Hindlimb muscle (tissue), 1 donor: Measurements from ENCODE around the gene DNAH5. TPM values are rescaled to one million over a fixed set of nuclear protein-coding genes. Genes with fewer than 3 reads are reported as not detected.

ENCODE experiments used
- DNase-seq: peaks from one replicate; pipeline ENCODE4 v3.0.0-alpha.2; 2013
- polyA plus RNA-seq: library from polyadenylated mRNA; unstranded; fragments of 120-200 nt; gene quantifications from one replicate; pipeline ENCODE4 v1.2.1, GENCODE V29; 2013; ENCODE audit not compliant: insufficient read length

DNAH5 gene
- polyA plus RNA-seq, 1 donor: 0.83 TPM

DNA sequence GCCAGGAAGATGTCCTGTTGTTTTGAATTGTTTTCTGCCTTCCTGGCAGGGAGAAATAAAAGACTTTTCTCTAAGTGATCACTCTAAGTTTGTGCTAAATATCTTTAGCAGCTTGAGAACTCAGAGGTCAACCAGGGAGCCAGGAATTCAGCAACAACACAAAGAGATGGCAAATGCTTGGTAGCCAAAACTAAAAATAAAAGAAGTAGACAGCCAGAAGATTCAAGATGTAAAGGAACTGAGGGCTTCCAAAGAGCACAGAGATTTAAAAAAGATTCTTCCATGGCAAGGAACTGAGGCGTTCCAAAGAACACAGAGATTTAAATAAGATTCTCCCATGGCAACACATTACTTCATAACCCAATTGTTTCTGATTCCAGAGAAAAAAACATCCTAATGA is 9.6 kb downstream of the DNAH5 start:
- no peak for DNase-seq

DNA sequence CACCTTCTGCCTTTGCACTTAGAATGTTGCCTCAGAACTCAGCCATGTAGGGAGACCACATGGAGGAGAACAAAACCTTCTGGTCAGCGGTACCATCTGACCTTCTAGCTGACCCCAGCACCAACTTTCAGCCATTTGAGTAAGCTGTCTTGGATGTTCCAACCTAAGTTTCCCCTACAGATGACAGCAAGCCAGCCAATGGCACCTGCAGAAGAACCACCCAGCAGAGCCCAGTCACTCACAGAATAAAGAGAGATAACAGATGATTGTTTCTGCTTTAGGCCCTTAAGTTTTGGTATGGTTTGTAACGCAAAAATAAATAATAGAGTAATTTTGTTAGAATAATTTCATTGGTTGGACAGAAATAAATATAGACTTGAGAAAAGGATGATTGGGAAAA is 10.4 kb downstream of the DNAH5 start:
- no peak for DNase-seq

DNA sequence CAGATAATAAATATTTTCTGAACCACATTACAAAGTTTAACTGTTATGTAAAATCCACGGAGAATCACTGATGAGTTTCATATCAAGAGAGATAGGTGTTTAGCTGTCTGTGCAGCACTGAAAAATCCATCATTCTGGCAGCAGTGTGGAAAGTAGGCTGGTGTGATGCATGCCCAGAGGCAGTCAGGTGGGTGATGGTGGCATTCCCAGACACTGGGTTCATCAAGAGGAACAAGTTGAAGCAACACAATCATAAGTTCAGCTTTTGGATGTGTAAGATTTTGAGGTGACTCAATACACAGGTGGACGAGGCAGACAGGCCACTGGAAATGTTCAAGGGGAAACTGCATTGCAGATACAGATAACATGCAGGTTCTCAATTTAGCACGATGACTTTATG is 11.9 kb downstream of the DNAH5 start:
- no peak for DNase-seq

DNA sequence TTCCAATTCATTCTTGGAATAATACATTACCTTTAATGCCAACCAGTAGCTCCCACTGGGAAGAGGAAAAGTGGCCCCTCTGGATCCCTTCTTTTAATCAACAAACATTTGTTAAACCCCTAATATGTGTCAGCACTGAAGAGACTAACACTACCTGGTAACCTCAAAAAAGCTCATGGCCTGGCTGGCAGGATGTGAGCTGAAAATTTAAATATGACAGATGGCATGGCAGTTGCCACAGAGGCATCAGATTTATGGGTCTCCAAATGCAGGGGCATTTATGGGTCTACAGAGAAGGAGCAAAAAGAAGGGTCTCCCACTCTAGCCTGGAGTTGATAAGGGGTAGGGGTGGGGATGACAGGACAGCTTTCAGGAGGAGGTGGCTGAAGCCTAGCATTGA is 12.5 kb downstream of the DNAH5 start:
- no peak for DNase-seq

DNA sequence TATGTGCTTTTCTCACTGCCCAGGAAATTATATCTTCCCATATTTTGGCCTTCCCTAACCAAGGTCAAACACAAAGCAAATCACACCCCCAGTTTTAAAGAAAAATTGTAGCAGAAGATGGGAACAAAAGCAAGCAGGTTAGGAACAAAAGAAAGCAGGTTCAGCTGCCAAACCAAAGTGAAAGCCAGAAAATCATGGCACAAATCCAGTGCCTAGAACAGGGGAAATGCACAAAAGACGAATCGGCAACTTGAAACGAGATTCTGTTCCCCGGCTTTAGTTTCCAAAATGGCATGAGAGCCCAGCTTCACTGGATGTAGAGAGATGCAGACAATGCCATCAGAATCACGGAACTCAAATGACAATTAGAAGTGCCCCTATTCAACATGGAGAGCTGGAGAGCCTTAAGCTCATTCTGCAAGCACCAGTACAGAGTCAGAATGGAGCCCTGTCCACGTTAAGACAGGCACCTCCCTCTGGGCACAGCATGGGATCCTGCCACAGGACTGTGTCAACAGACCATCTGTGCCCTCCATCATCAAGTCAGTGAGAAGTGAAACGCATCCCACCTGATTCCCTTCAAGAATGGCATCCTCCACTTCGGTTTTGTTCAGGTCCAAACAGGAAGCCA is 13.8 kb downstream of the DNAH5 start:
- no peak for DNase-seq

DNA sequence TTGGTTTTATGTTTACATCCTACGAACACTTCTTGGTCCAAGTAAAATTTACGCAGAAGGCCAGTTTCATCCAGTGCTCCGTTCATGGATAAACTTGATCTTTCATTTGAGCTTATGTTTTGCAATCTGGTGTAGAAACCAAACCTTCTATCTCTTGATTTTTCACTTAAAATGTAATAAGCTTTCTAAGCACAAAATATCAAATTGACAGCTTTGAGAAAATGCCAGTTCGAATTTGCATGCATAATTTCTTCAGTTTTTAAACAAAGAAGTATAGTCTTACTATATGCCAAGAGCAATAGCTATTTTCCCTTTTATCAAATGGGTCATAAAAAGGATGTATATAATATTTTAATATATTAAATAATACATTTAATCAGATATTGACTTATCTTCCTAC is 17.8 kb downstream of the DNAH5 start:
- DNase-seq: no peak

DNA sequence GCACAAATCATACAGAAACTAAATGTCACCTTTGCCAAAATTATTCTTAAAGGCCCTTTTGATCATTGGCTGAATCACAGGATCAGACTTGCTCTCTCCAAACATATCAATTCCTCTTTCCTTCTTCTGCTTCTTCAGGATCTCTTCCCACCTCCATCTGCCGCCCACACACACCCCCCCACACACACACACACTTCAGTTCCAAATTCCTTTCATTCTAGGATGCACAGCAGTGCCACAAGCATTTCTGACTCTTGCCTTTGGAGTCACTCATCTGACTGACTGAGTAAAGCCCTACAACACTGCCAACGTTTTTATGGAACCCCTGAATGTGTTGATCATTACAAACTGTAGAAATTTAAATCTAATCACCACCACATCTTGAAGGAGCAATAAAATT is 22.9 kb downstream of the DNAH5 start:
- DNase-seq: no peak

DNA sequence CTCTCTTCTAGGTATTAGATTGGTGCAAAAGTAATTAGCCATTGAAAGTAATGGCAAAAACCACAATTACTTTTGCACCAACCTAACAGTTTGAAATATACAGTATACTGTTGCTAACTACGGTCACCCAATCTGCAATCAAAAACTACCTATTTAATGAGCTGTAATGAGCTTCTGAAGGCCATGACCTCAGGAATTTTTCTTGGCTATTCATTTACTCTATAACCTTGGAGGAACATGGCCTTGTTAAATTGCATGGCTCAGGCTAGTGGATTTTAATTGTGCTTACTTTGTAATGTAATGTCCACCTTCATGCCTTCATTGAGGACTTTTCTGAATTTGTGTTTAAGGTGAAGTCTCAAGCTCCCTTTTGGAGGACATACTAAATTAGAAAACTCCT is 24.7 kb downstream of the DNAH5 start:
- DNase-seq: no peak

DNA sequence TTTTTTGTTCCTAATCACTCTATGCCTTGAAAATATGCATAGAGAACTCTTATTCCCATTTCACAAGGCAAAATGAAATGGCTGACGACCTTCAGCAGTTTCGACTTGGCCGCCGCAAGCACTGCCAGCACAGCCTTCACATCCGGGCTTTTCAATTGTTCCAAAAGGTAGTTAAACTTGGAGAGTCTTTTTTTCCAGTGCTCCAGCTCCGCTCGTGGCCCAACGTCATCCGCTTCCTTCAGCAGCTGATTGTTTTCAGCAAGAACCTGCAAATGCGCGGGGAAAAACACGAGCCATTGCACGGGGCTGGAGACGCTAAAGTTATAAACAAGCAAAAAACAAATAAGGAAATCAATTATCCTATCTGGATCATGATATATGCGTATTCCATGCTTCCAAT is 25.4 kb downstream of the DNAH5 start:
- no peak for DNase-seq

DNA sequence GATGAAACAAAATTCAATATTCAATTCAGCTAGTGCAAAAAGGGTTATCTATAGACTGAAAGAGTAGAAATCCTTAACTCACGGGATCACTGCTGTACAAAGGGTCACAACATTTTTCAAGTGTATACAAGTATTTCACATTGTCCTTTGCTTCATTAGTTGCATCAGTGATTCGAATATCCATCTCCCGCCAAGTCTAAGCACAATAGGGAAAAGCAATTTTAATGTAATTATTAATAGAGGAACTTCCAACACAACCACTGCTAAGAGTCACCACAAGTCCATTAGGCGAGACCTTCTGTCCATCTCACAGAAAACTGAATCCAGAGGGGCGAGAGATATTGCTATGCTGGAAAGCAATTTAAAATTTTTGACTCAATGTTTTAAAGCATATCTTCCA is 27.4 kb downstream of the DNAH5 start:
- DNase-seq: no peak

DNA sequence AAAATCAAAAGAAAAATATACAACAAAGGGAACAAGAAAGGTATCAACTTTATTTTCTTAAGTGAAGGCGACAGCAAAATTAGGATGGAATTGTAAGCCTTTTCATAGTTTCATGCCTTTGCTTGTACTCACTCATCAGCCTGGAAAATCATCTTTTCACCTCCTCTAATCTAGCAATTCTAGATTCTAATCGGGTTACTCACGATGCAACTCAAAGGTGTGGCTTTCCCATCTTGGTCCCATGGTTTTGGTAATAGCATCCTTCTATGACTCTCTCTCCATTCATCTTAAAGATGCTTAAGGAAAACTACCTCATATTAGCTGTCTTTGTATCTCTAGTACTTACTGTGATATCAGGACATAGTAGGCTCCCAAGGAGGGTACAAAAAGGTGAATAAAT is 30.5 kb downstream of the DNAH5 start:
- DNase-seq: no peak

DNA sequence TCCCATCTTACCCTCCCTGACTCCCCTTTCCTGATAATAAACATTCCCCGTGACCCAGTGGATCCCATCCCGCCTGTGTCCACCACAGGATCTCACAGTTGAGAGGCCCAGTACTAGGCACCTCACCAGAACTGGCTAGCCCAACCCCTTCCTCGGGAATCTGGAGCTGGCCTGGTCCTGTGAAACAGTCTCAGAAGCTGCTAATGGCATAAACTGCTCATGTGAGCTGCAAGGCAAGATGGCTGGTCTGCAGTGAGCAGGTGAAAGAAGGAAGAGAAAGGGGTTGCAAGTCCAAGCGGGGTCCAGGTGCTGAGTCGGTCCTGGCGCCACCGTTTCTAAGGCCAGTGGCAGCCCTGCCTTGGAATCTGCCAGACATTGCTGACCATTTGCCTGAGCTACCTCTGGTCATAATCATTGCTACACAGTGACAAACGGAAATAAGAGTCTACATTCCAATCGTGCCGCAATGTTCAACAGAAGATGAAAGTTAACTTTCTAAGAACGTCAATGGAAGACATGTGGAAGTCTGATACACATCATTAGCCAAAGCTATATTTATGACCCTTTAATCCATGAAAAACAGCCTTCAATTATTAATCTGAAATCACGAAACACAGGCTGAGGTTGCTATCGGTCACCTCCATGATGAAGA is 33.7 kb downstream of the DNAH5 start:
- no peak for DNase-seq

DNA sequence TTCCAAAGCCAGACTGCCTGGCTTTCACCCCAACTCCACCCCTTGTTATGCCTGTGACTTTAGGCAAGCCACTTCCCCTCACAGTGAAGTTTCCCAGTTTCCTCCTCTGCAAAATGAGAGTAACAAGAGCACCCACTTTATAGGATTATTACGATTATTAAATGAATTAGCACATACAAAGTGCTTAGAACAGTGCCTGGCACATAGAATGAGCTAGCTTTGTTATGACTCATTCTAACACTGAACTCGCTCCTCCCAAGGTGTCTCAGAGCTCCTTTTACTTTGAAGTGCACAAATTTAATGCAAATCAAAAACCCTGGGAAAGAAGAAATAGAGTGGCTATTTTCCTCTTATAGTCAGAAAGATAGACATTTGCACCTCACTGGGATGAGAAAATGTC is 34.3 kb downstream of the DNAH5 start:
- DNase-seq: no peak

DNA sequence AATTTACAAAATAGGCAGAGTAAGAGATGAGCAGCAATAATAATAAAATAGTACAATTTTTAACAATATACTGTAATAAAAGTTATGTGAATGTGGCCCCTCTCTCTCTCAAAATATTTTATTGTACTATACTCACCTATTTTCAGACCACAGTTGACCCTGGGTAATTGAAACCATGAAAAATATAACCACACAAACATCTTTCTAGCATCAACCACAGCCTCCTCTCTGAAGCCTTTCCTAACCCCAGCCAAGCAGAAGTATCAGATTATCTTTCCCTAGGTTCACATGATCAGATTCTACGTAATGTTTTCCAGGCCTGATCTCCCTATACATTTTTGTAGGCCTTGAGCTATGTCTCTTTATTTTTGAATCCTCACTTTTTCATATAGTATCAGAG is 35.2 kb downstream of the DNAH5 start:
- no peak for DNase-seq

DNA sequence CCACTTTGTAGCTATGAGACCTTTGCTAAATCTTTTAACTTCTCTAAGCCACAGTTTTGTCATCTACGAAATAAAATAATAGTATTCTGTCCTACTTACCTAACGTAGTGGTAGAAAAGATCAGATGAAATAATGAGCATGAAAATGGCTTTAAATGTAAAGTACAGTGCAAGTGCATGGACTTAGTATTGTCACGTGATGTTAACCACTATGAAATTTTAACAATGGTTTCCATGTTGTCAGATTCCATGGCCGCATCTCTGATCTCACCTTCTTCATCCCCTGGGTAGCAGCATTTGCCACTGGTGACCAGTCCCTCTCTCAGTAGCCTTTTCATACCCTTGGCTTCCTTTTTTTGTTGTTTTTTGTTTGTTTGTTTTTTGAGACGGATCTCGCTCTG is 45.9 kb downstream of the DNAH5 start:
- no peak for DNase-seq

DNA sequence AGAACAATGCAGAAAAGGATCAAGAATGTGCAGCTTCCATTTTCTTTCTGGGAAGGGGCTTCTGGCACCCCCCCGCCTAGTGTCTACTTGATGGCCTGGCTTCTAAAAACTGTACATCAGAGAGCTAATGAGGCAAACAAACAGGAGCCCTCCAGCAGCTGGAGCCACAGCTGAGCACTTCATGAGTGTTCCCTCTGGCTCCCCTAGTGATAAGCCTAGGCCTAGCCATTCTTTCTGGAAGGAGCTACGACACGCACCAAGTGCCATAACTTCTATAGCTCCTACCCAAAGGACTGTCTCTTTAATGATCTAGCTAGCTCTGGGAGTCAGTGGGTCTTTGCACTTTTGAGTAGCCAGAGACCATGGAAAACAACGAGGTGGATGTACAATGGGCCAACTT is 66.1 kb downstream of the DNAH5 start:
- DNase-seq: no peak

DNA sequence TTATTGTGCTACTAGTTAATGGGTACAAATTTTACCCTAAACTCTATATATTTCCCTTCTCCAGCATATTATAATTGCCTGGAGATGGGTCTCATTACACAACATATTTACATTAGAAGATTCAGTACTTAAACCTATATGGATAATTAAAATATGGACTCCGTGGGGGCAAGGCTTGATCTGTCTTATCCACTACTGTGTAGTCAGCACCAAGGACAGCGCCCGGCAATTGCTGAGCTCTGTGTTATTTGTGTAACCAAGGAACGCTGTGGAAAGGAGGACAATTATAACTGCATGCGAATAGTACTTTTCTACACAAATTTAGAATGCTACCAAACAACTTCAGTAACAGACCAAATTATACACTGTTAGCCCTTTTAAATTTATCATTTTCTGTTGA is 77.7 kb downstream of the DNAH5 start:
- peak; percentile 17 for DNase-seq

DNA sequence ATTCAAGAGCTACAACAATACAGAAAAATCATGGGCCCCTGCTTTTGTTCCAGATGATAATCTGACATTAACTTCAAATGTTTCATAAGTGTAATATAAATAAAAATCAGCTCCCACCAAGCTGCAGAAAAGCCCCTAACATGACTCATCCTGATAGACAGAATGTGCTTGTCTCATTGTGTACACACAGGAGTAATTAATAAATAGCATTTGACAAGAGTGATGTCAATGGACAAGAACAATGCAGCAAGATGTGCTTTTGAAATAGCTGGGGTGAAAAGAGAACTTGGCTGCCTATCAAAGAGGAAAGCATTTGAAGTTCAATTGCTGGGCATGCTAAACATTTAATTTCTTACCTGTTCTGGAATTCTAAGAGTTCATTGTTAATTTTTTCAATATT is 79.2 kb downstream of the DNAH5 start:
- DNase-seq: no peak

DNA sequence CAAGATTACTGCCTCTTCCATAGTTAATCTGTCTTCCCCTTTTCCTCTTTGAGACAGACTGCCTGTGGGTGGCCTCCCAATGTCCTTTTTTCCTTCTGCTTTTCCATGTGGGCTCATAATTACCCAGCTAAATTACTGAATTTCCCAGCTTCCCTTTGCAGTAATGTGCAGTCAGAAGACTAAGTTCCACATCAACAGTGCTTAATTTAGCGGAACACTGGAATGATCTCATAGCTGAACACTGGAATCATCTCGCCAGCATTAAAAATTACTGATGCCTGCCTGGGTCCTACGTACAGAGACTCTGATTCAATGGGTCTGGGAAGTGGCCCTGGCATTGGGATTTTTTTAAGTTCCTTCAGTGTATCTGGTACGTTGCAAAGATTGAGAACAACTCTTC is 84.3 kb downstream of the DNAH5 start:
- no peak for DNase-seq

DNA sequence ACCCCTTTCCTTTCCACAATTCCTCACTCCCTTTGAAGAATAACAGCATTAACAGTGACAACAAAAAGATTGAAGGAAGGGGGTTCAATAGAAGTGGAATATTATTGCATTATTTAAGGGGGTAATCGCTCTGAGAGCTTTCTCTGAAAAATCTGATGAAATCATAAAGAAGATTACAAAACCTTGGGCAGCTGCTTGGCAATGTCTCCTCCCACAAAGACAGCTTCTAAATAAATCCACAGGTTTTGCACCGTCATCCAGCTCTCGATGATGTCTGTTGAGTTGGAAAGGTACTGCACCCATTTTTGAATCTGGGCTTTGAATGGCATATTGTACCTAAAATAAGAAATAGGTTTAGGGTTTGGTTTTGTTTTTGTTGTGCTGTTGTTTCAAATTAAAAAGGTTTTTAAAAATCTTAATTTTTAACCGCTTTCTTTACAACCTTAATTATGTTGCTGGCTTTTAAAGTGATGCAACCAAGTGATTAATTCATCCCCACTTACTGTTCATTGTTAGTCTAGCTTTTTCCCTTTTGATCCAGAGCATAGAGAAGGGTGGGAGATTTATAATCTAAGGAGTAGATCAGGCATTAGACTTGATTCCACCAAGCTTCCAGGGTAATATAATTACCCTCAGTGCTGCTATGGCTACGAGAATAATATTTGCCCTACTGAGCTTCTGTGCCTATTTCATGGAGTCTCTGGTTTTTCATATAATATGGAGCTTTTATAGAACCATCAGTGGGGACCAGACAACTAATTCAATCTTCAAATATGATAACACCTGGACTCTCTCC is 85.0 kb downstream of the DNAH5 start:
- no peak for DNase-seq

DNA sequence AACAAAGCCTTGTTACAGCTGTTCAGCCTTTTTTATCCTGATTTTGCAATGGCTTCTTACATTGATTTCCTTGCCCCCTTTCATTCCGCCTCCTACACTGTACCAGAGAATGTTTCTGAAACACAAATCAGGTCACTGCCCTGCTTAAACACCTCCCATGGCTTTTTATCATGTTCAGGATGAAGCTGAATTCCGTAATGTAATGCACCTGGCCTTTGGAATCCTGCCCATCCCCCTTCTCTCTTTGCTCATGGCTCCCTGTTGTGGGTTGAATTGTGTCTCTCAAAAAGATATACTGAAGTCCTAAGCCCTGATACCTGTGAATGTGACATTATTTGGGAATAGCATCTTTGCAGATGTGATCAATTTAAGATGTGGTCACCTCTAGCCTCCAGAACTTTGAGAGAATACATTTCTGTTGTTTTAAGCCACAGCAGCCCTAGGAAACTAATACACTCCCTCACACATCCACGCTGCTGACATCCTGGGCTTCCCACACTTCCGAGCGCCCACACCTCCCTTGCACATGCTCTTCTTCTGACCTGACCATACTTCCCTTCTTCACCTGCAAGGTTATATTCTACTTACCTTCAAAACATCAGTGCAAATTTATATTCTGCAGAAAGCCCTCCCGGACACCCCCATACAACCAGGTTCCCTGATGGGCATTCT is 101.2 kb downstream of the DNAH5 start:
- no peak for DNase-seq

DNA sequence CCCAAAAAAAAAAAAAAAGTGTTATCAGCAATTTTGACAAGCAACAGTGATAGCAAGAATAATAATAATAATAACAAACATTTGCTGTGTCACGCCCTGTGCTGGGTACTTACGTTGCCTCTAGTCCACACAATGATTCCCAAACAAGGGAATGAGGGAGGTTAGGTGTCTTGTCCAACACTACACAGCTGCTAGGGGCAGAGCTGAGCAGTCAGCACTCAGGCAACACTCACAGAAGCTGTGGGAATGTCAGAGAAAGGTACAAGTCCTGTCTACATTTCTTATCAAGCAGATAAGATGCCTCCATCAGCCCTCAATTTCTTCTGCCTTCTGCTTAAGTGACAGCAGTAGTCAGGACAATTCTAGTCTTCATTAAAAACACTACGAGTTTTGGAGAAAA is 111.0 kb downstream of the DNAH5 start:
- no peak for DNase-seq

DNA sequence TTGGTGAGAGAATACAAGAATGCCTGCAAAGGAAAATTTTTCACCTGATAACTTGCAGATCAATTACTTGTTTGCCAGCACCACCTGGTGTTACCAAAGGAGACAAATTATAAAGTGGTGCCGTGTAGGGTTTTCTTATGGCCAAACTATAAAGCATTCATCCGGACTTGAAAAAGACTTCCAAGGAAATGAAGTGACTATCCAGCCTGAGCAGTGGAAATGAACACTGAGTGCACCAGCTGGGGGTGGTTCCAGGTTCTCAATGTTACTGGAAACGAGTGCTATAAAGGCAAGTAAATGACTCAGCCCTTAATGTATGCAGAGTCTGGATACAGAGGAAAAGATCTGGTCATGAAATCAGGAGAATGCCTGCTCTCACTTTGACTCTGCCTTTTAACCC is 113.1 kb downstream of the DNAH5 start:
- DNase-seq: peak; percentile 29

DNA sequence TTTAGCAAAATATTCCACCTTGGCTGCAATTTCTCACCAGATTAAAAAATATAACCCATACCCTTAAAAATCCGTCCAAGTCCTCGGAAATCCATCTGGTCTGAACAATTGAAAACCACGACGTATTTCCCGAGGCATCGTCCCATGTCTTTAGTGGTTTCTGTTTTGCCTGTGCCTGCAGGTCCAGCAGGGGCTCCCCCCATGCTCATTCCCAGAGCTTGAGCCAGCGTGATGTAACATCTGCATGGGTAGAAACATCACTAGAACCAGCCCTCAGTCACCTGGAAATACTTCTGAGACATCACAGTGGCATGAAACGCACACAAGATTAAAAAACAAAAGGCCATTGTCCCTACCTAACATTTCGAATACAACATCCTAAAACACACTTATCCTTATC is 114.0 kb downstream of the DNAH5 start:
- DNase-seq: no peak
